ENCODE measurements around the gene C1GALT1.
"Not testable (repeated sequence)": the region's sequence is repeated elsewhere in the genome, so short reads cannot be mapped to it uniquely, and the experiment has no call there.

Gene C1GALT1

GRCh38 chr7:7173956-7174632 is 8.2 kb upstream of the C1GALT1 start:
- DNase-seq = no peak

GRCh38 chr7:7175075-7175695 is 7.2 kb upstream of the C1GALT1 start:
- no peak for DNase-seq

GRCh38 chr7:7176406-7177043 is 5.8 kb upstream of the C1GALT1 start:
- no peak for DNase-seq

- no peak for DNase-seq
Measured at GRCh38 chr7:7177044-7177517, 5.3 kb upstream of the C1GALT1 start.

GRCh38 chr7:7178081-7178480 is 4.3 kb upstream of the C1GALT1 start:
- no peak for DNase-seq

- DNase-seq = no peak
Measured at GRCh38 chr7:7178906-7179305, 3.4 kb upstream of the C1GALT1 start.

- DNase-seq = no peak
Measured at GRCh38 chr7:7180725-7181449, 1.5 kb upstream of the C1GALT1 start.

GRCh38 chr7:7181519-7182155 is 707 bp upstream of the C1GALT1 start:
- peak; percentile 43 to 71 for DNase-seq

GRCh38 chr7:7183061-7183837 is 905 bp downstream of the C1GALT1 start:
- DNase-seq = peak; percentile 27 to 67

- no peak for DNase-seq
Measured at GRCh38 chr7:7183838-7184463, 1.6 kb downstream of the C1GALT1 start.

- DNase-seq = no peak
Measured at GRCh38 chr7:7185371-7185989, 3.1 kb downstream of the C1GALT1 start.

GRCh38 chr7:7188091-7188490 is 5.7 kb downstream of the C1GALT1 start:
- DNase-seq = no peak

GRCh38 chr7:7188742-7189141 is 6.4 kb downstream of the C1GALT1 start:
- no peak for DNase-seq

GRCh38 chr7:7190142-7190541 is 7.8 kb downstream of the C1GALT1 start:
- no peak for DNase-seq

GRCh38 chr7:7191137-7191536 is 8.8 kb downstream of the C1GALT1 start:
- no peak for DNase-seq

- not testable (repeated sequence) for DNase-seq
Measured at GRCh38 chr7:7192798-7193788, 10.7 kb downstream of the C1GALT1 start.

- DNase-seq = not testable (repeated sequence)
Measured at GRCh38 chr7:7199592-7199991, 17.2 kb downstream of the C1GALT1 start.

GRCh38 chr7:7200255-7200654 is 17.9 kb downstream of the C1GALT1 start:
- not testable (repeated sequence) for DNase-seq

- peak; percentile 55 to 58 for DNase-seq
Measured at GRCh38 chr7:7201578-7202374, 19.4 kb downstream of the C1GALT1 start.

All from NCI-H2081 (cell line).